Erythroblast (primary cell): ENCODE results near the gene AKNA.
"Not testable (repeated sequence)": the region's sequence is repeated elsewhere in the genome, so short reads cannot be mapped to it uniquely, and the experiment has no call there.

Source experiments
- GATA1 ChIP-seq: IDR thresholded peaks from 2 replicates; pipeline ENCODE4 v1.6.1; 2011; ENCODE audit warnings: low read depth, mild to moderate bottlenecking, control low read depth, low read length, moderate library complexity
- POLR2A ChIP-seq: IDR thresholded peaks from 2 replicates; pipeline ENCODE4 v1.6.1; 2011; ENCODE audit warnings: mild to moderate bottlenecking, low read length

GRCh38 chr9:114325684-114326254, 62.0 kb downstream of the AKNA start:
- TF ChIP-seq POLR2A, GATA1: not testable (repeated sequence)
